HEK293 (cell line): ENCODE data around the gene PI4KA.

Experiments used
- CTCF ChIA-PET: fragments of 350-600 bp; formaldehyde crosslinking; extraction: SDS; loops from one replicate; lab custom pipeline; 2021; ENCODE audit warnings: antibody characterized with exemption; lab: Yijun Ruan, JAX
- POLR2A ChIA-PET: fragments of 300-600 bp; formaldehyde crosslinking; extraction: SDS; loops from one replicate; lab custom pipeline; 2020; ENCODE audit warnings: antibody characterized with exemption, inconsistent platforms; lab: Yijun Ruan, JAX
- H3K27ac ChIP-seq: fragments of 200-500 bp; sonication (Bioruptor generic); 2 replicates; pipeline ENCODE4 v1.5.1; 2014; ENCODE audit warnings: low read depth, low read length, control low read depth, inconsistent platforms; ENCODE audit errors: extremely low read depth
- H3K36me3 ChIP-seq, 2 experiments: fragments of 200-500 bp in 1 of 2; sonication (Bioruptor generic) in 1 of 2; 1 replicate in 1 of 2; 2 replicates in 1 of 2; pipeline ENCODE4 v1.5.1; 2014 to 2017; ENCODE audit warnings: inconsistent platforms in 2 of 2, low read length in 2 of 2; ENCODE audit not compliant: control insufficient read depth in 2 of 2, insufficient read depth in 1 of 2
- H3K4me1 ChIP-seq: fragments of 200-500 bp; sonication (Bioruptor generic); 2 replicates; pipeline ENCODE4 v1.5.1; 2014; ENCODE audit warnings: mild to moderate bottlenecking, low read length, inconsistent platforms; ENCODE audit not compliant: control insufficient read depth, insufficient read depth
- H3K4me3 ChIP-seq: 2 replicates; pipeline ENCODE4 v1.5.1; 2011; ENCODE audit warnings: low read depth, mild to moderate bottlenecking, control low read depth, low read length, moderate library complexity
- H3K9me3 ChIP-seq: fragments of 200-500 bp; sonication (Bioruptor generic); 2 replicates; pipeline ENCODE4 v1.5.1; 2014; ENCODE audit warnings: low read depth, low read length, inconsistent platforms; ENCODE audit not compliant: control insufficient read depth, insufficient read depth
- KLF9 ChIP-seq: fragments of 450-650 bp; formaldehyde crosslinking; IDR thresholded peaks from 2 replicates; pipeline ENCODE4 v1.5.1; 2016; ENCODE audit warnings: missing biosample characterization, missing genetic modification characterization, low read depth
- SETDB1 ChIP-seq: IDR thresholded peaks from one replicate; pipeline ENCODE4 v1.6.1; 2017; ENCODE audit warnings: mild to moderate bottlenecking, low read length, moderate library complexity, mixed read lengths; ENCODE audit not compliant: insufficient read length
- SP7 ChIP-seq: fragments of 450-650 bp; formaldehyde crosslinking; IDR thresholded peaks from 2 replicates; pipeline ENCODE4 v1.5.1; 2016; ENCODE audit warnings: missing biosample characterization, missing genetic modification characterization
- TSHZ1 ChIP-seq: fragments of 450-650 bp; formaldehyde crosslinking; IDR thresholded peaks from 2 replicates; pipeline ENCODE4 v1.5.1; 2016; ENCODE audit warnings: missing biosample characterization, missing genetic modification characterization, borderline replicate concordance
- WT1 ChIP-seq: fragments of 450-650 bp; formaldehyde crosslinking; IDR thresholded peaks from 2 replicates; pipeline ENCODE4 v1.5.1; 2016; ENCODE audit warnings: missing biosample characterization, missing genetic modification characterization
- ZBTB6 ChIP-seq: fragments of 450-650 bp; formaldehyde crosslinking; IDR thresholded peaks from 2 replicates; pipeline ENCODE4 v1.5.1; 2017; ENCODE audit warnings: missing biosample characterization, missing genetic modification characterization
- ZFP3 ChIP-seq: fragments of 450-650 bp; formaldehyde crosslinking; IDR thresholded peaks from 2 replicates; pipeline ENCODE4 v1.5.1; 2016; ENCODE audit warnings: low read depth, missing biosample characterization, missing genetic modification characterization
- ZNF121 ChIP-seq: fragments of 450-650 bp; formaldehyde crosslinking; IDR thresholded peaks from 2 replicates; pipeline ENCODE4 v1.5.1; 2016; ENCODE audit warnings: missing biosample characterization, missing genetic modification characterization
- ZNF132 ChIP-seq: fragments of 450-650 bp; formaldehyde crosslinking; IDR thresholded peaks from 2 replicates; pipeline ENCODE4 v1.5.1; 2017; ENCODE audit warnings: missing biosample characterization, missing genetic modification characterization, borderline replicate concordance
- ZNF18 ChIP-seq: fragments of 450-650 bp; formaldehyde crosslinking; IDR thresholded peaks from 2 replicates; pipeline ENCODE4 v1.5.1; 2016; ENCODE audit warnings: missing biosample characterization, missing genetic modification characterization
- ZNF221 ChIP-seq: fragments of 450-650 bp; formaldehyde crosslinking; IDR thresholded peaks from 2 replicates; pipeline ENCODE4 v1.5.1; 2017; ENCODE audit warnings: missing biosample characterization, missing genetic modification characterization, borderline replicate concordance
- ZNF521 ChIP-seq: fragments of 450-650 bp; formaldehyde crosslinking; IDR thresholded peaks from 2 replicates; pipeline ENCODE4 v1.5.1; 2017; ENCODE audit warnings: missing biosample characterization, mild to moderate bottlenecking, missing genetic modification characterization
- ZNF707 ChIP-seq: fragments of 450-650 bp; formaldehyde crosslinking; IDR thresholded peaks from 2 replicates; pipeline ENCODE4 v1.5.1; 2016; ENCODE audit warnings: missing biosample characterization, missing genetic modification characterization
- ZNF777 ChIP-seq: fragments of 450-650 bp; formaldehyde crosslinking; IDR thresholded peaks from 2 replicates; pipeline ENCODE4 v1.5.1; 2017; ENCODE audit warnings: missing biosample characterization, missing genetic modification characterization, borderline replicate concordance
- ZSCAN5A ChIP-seq: fragments of 450-650 bp; formaldehyde crosslinking; IDR thresholded peaks from 2 replicates; pipeline ENCODE4 v1.5.1; 2016; ENCODE audit warnings: missing biosample characterization, missing genetic modification characterization
- TF ChIP-seq, protein P1 (sequence below): fragments of 450-650 bp; formaldehyde crosslinking; conservative IDR thresholded peaks from 2 replicates; pipeline ENCODE4 v1.5.1; 2016; ENCODE audit warnings: low read depth, missing biosample characterization, missing genetic modification characterization

Gene PI4KA

DNA sequence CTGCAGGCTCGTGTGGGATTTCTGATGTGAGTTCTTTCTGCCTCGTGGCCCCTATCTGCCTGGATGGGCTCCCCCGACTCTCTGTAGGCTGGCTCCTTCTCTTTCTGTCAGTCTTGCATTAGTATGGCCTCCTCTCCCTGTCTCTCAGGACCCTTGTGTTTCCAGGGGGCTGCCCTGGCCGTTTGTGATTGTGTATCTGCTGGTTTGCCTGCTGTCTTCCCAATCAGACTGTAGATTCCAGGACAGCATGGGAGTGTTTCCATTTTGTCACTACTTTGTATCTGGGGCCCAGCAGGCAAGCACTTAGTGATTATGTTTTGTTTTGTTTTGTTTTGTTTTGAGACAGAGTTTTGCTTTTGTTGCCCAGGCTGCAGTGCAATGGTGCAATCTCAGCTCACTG lies 25.8 kb upstream of the PI4KA start:
- H3K4me1 ChIP-seq: no peaks in the 10 kb centered on the region
- H3K9me3 ChIP-seq: no peaks in the 10 kb centered on the region
- peaks cover 0 to 76% of the 10 kb centered on the region in 2 experiments; a peak in 2 of 3 replicates for H3K36me3 ChIP-seq
- no peak overlapping the region for H3K27ac ChIP-seq
- ChIA-PET CTCF (interaction anchor here (0.6 to 2.6 kb wide), 8 partner anchors 9 to 153 kb away, joined by 3 to 31 read pairs (median 10); partner anchors contain the start of genes CRKL and LZTR1), POLR2A (interaction anchor here (1.7 kb wide), 1 partner anchor 114 kb away, joined by 10 read pairs; no protein-coding TSS in a partner anchor)
- H3K4me3 ChIP-seq: no peak overlapping the region
- TF ChIP-seq SP7 (tag by site-specific recombination): no peak
- TF ChIP-seq ZNF221 (tag by site-specific recombination): no peak
- TF ChIP-seq WT1: no peak
- TF ChIP-seq ZNF18 (tag by site-specific recombination): no peak

GRCh38 chr22:20882855-20883254 lies 24.2 kb upstream of the PI4KA start:
- H3K36me3 ChIP-seq: peaks cover 0 to 66% of the 10 kb centered on the region in 2 experiments; a peak in 2 of 3 replicates
- ChIA-PET CTCF (no interaction called here), POLR2A (no interaction called here)
- no peaks in the 10 kb centered on the region for H3K4me1 ChIP-seq
- no peak for TF ChIP-seq ZFP3
- TF ChIP-seq ZNF121 (tag by site-specific recombination): no peak
- no peak for TF ChIP-seq ZNF132
- TF ChIP-seq ZSCAN5A: no peak
- no peak for TF ChIP-seq KLF9
- TF ChIP-seq ZNF777 (tag by site-specific recombination): no peak
- TF ChIP-seq ZBTB6 (tag by site-specific recombination): no peak
- no peak for TF ChIP-seq ZNF521
- TF ChIP-seq, protein P1, sequence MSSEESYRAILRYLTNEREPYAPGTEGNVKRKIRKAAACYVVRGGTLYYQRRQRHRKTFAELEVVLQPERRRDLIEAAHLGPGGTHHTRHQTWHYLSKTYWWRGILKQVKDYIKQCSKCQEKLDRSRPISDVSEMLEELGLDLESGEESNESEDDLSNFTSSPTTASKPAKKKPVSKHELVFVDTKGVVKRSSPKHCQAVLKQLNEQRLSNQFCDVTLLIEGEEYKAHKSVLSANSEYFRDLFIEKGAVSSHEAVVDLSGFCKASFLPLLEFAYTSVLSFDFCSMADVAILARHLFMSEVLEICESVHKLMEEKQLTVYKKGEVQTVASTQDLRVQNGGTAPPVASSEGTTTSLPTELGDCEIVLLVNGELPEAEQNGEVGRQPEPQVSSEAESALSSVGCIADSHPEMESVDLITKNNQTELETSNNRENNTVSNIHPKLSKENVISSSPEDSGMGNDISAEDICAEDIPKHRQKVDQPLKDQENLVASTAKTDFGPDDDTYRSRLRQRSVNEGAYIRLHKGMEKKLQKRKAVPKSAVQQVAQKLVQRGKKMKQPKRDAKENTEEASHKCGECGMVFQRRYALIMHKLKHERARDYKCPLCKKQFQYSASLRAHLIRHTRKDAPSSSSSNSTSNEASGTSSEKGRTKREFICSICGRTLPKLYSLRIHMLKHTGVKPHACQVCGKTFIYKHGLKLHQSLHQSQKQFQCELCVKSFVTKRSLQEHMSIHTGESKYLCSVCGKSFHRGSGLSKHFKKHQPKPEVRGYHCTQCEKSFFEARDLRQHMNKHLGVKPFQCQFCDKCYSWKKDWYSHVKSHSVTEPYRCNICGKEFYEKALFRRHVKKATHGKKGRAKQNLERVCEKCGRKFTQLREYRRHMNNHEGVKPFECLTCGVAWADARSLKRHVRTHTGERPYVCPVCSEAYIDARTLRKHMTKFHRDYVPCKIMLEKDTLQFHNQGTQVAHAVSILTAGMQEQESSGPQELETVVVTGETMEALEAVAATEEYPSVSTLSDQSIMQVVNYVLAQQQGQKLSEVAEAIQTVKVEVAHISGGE (tag by site-specific recombination): no peak
- no peak for TF ChIP-seq TSHZ1
- TF ChIP-seq SETDB1: no peak
- TF ChIP-seq ZNF707 (tag by site-specific recombination): no peak
- H3K9me3 ChIP-seq: no peaks in the 10 kb centered on the region
- H3K27ac ChIP-seq: no peak overlapping the region
- H3K4me3 ChIP-seq: no peak overlapping the region
